Naive thymus-derived CD4-positive, alpha-beta T cell (primary cell): ENCODE data around the gene CCBE1. TPM values are rescaled to one million over a fixed set of nuclear protein-coding genes. Genes with fewer than 3 reads are reported as not detected.

ENCODE experiments used
- ATAC-seq: fragments of 150-1000 bp; cut with Tn5 transposase; 2 replicates; pipeline ENCODE4 v1.10.0; 2021; ENCODE audit warnings: mild to moderate bottlenecking, moderate library complexity
- CTCF ChIA-PET: fragments of 350-600 bp; sonication (Branson Sonifier 250); formaldehyde crosslinking; loops from one replicate; lab custom pipeline; 2021; ENCODE audit warnings: antibody characterized with exemption; lab: Charles Lee
- POLR2A ChIA-PET: fragments of 350-600 bp; sonication (Branson Sonifier 250); formaldehyde crosslinking; loops from one replicate; lab custom pipeline; 2021; ENCODE audit warnings: antibody characterized with exemption, inconsistent platforms; lab: Charles Lee
- DNase-seq, 9 donors: peaks; one replicate each; pipeline versions ENCODE4 v3.0.0 to v3.0.0-alpha.2; 2020 to 2022; ENCODE audit warnings: mixed read lengths in 1 of 9
- H3K27ac ChIP-seq: one replicate; pipeline ENCODE4 v1.7.0; 2013; ENCODE audit warnings: mild to moderate bottlenecking, low read depth, low read length, moderate library complexity
- H3K27me3 ChIP-seq, 2 donors: one replicate each; pipeline ENCODE4 v1.7.0; 2013; ENCODE audit warnings: low read length in 2 of 2, mild to moderate bottlenecking in 2 of 2, moderate library complexity in 2 of 2; ENCODE audit not compliant: control insufficient read depth in 2 of 2, insufficient read depth in 2 of 2
- H3K36me3 ChIP-seq, 3 experiments: 1 replicate in 2 of 3; 2 replicates in 1 of 3; pipeline ENCODE4 v1.7.0; 2013; ENCODE audit warnings: low read length in 3 of 3, mild to moderate bottlenecking in 3 of 3, moderate library complexity in 1 of 3; ENCODE audit not compliant: insufficient read depth in 3 of 3, control insufficient read depth in 2 of 3
- H3K4me1 ChIP-seq, 2 donors: one replicate each; pipeline ENCODE4 v1.7.0; 2013; ENCODE audit warnings: low read length in 2 of 2, mild to moderate bottlenecking in 2 of 2, moderate library complexity in 1 of 2; ENCODE audit not compliant: control insufficient read depth in 2 of 2, insufficient read depth in 2 of 2
- H3K4me3 ChIP-seq: 2 replicates; pipeline ENCODE4 v1.7.0; 2013; ENCODE audit warnings: mild to moderate bottlenecking, low read length
- H3K9me3 ChIP-seq, 3 experiments: 1 replicate in 2 of 3; 2 replicates in 1 of 3; pipeline ENCODE4 v1.7.0; 2013; ENCODE audit warnings: low read length in 3 of 3; ENCODE audit not compliant: control insufficient read depth in 2 of 3
- H3K27ac Mint-ChIP-seq, 9 donors: one replicate each; pipeline ENCODE4 v1.8.0; 2020 to 2022; ENCODE audit warnings: mixed read lengths in 9 of 9, mild to moderate bottlenecking in 8 of 9, moderate library complexity in 5 of 9, inconsistent platforms in 2 of 9
- H3K27me3 Mint-ChIP-seq, 5 donors: one replicate each; pipeline ENCODE4 v1.8.0; 2021 to 2022; ENCODE audit warnings: mixed read lengths in 5 of 5, mild to moderate bottlenecking in 1 of 5
- H3K36me3 Mint-ChIP-seq, 5 donors: one replicate each; pipeline ENCODE4 v1.8.0; 2020 to 2022; ENCODE audit warnings: mixed read lengths in 5 of 5, mild to moderate bottlenecking in 3 of 5, inconsistent platforms in 1 of 5
- H3K4me1 Mint-ChIP-seq, 7 donors: one replicate each; pipeline ENCODE4 v1.8.0; 2020 to 2022; ENCODE audit warnings: mixed read lengths in 7 of 7, mild to moderate bottlenecking in 3 of 7, inconsistent platforms in 1 of 7
- H3K4me3 Mint-ChIP-seq, 10 donors: one replicate each; pipeline ENCODE4 v1.8.0; 2020 to 2022; ENCODE audit warnings: mild to moderate bottlenecking in 10 of 10, mixed read lengths in 10 of 10, moderate library complexity in 6 of 10, inconsistent platforms in 2 of 10
- H3K9me3 Mint-ChIP-seq, 11 donors: one replicate each; pipeline ENCODE4 v1.8.0; 2020 to 2022; ENCODE audit warnings: mixed read lengths in 11 of 11, mild to moderate bottlenecking in 4 of 11, inconsistent platforms in 1 of 11, moderate library complexity in 1 of 11
- intact Hi-C, 2 donors: fragments of 100-400 bp; cut with micrococcal nuclease; formaldehyde crosslinking; loops; one replicate each; pipeline ENCODE4 v1.15.1; 2023
- polyA plus RNA-seq, 2 donors: library from polyadenylated mRNA; unstranded; fragments of 300-500 nt; fragmentation: Illumina TruSeq; gene quantifications; one replicate each; pipeline ENCODE4 v1.2.3, GENCODE V29; 2021
- total RNA-seq, 6 experiments: library from RNA in 5 of 6; stranded (reverse) in 5 of 6; gene quantifications; 1 replicate in 5 of 6; 2 replicates in 1 of 6; pipeline ENCODE4 v1.2.3 and lab custom pipeline; 2021 to 2026

CCBE1 gene
- total and polyA plus RNA-seq, 7 experiments from 2014 or later: not detected

DNA sequence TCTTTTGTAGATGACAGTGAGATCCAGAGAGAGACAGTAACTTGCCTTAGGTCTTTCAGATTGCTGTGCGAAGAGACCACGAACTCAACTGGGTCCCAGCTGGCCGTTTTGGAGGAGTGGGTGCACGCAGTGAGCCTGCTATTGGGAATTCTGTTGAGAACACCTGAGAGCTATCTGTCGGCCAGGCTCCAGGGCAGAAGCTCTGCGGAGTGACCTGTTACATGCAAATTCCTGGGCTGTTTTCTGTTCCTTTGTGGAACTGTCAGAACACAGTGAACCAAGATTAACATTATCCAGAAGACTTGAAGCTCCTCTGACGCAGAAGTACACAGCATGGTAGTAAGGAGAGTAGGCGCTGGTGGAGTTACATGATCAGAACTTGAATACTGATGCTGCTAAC, 238.6 kb downstream of the CCBE1 start:
- no peaks in the 10 kb centered on the region for H3K9me3 ChIP-seq
- Mint-ChIP-seq H3K36me3 (no peaks in the 10 kb centered on the region), H3K4me1 (no peaks in the 10 kb centered on the region), H3K27me3 (peaks cover 2 to 19% (median 5%) of the 10 kb centered on the region in 5 donors), H3K27ac (no peak overlapping the region), H3K9me3 (no peaks in the 10 kb centered on the region), H3K4me3 (no peak overlapping the region)
- no peaks in the 10 kb centered on the region for H3K4me1 ChIP-seq
- H3K27me3 ChIP-seq: no peaks in the 10 kb centered on the region
- DNase-seq (no peak), ATAC-seq (no peak)
- no peak overlapping the region for H3K27ac ChIP-seq
- ChIA-PET CTCF (no interaction called here), POLR2A (no interaction called here)
- H3K36me3 ChIP-seq: no peaks in the 10 kb centered on the region
- no peak overlapping the region for H3K4me3 ChIP-seq
- intact Hi-C loops: loop anchor here in 1 of 2 donors (5.0 kb wide), 1 partner anchor 1089 kb away; no protein-coding TSS in a partner anchor

GRCh38 chr18:59456657-59457056, 240.6 kb downstream of the CCBE1 start:
- Mint-ChIP-seq H3K4me3 (no peak overlapping the region), H3K9me3 (peaks cover 0 to 2% (median 0%) of the 10 kb centered on the region in 11 donors), H3K4me1 (no peaks in the 10 kb centered on the region), H3K27me3 (peaks cover 2 to 16% (median 14%) of the 10 kb centered on the region in 5 donors), H3K36me3 (no peaks in the 10 kb centered on the region), H3K27ac (no peak overlapping the region)
- H3K4me1 ChIP-seq: no peaks in the 10 kb centered on the region
- ChIA-PET POLR2A (no interaction called here), CTCF (no interaction called here)
- intact Hi-C loops: loop anchor here in 1 of 2 donors (5.0 kb wide), 1 partner anchor 1091 kb away; no protein-coding TSS in a partner anchor
- DNase-seq (no peak), ATAC-seq (no peak)
- no peaks in the 10 kb centered on the region for H3K27me3 ChIP-seq
- H3K9me3 ChIP-seq: no peaks in the 10 kb centered on the region
- H3K36me3 ChIP-seq: no peaks in the 10 kb centered on the region
- H3K4me3 ChIP-seq: no peak overlapping the region
- H3K27ac ChIP-seq: no peak overlapping the region

GRCh38 chr18:59455728-59456276, 241.4 kb downstream of the CCBE1 start:
- H3K4me3 Mint-ChIP-seq: no peak overlapping the region
- no peaks in the 10 kb centered on the region for H3K4me1 Mint-ChIP-seq
- no peak for ATAC-seq
- no peak for DNase-seq
- H3K36me3 Mint-ChIP-seq: no peaks in the 10 kb centered on the region
- POLR2A ChIA-PET: no interaction called here
- H3K27ac Mint-ChIP-seq: no peak overlapping the region
- Histone ChIP-seq H3K4me3 (no peak overlapping the region), H3K9me3 (no peaks in the 10 kb centered on the region), H3K4me1 (no peaks in the 10 kb centered on the region), H3K27ac (no peak overlapping the region), H3K36me3 (no peaks in the 10 kb centered on the region), H3K27me3 (no peaks in the 10 kb centered on the region)
- H3K9me3 Mint-ChIP-seq: peaks cover 0 to 2% (median 0%) of the 10 kb centered on the region in 11 donors
- H3K27me3 Mint-ChIP-seq: peaks cover 2 to 14% (median 10%) of the 10 kb centered on the region in 5 donors
- intact Hi-C loops: loop anchor here in 1 of 2 donors (5.0 kb wide), 1 partner anchor 1091 kb away; no protein-coding TSS in a partner anchor
- CTCF ChIA-PET: no interaction called here

- Mint-ChIP-seq H3K36me3 (no peaks in the 10 kb centered on the region), H3K9me3 (peaks cover 0 to 2% (median 0%) of the 10 kb centered on the region in 11 donors), H3K4me3 (no peak overlapping the region), H3K4me1 (no peaks in the 10 kb centered on the region), H3K27me3 (peaks cover 2 to 14% (median 10%) of the 10 kb centered on the region in 5 donors), H3K27ac (no peak overlapping the region)
- CTCF ChIA-PET: no interaction called here
- ATAC-seq (no peak), DNase-seq (no peak)
- POLR2A ChIA-PET: no interaction called here
- H3K4me3 ChIP-seq: no peak overlapping the region
- no peaks in the 10 kb centered on the region for H3K27me3 ChIP-seq
- H3K4me1 ChIP-seq: no peaks in the 10 kb centered on the region
- H3K36me3 ChIP-seq: no peaks in the 10 kb centered on the region
- intact Hi-C loops: loop anchor here in 1 of 2 donors (5.0 kb wide), 1 partner anchor 1092 kb away; no protein-coding TSS in a partner anchor
- no peak overlapping the region for H3K27ac ChIP-seq
- no peaks in the 10 kb centered on the region for H3K9me3 ChIP-seq
These were observed 242.1 kb downstream of the CCBE1 start for GRCh38 chr18:59454909-59455727.

DNA sequence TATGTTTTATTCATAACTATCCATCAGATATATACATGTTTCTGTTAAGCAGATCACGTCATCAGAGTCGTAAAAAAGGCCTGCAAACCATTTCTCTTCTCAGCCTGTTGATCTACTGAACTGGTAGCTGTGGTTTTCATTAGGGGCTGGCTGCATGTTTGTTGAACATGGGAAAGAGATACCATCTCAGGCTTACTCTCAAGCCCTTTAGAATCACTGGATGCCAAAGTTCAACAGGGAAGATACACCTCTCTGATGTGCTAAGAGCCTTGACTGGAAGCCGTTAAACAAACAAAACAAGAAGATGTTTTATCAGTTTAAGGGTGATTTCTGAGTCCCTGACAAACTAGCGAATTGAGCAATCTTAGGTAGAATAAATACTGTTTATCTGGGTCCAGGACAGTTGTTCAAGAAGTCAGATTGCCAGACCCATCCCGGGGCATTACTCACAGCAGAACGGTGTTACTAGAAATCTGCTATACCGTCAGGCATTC, 243.7 kb downstream of the CCBE1 start:
- Mint-ChIP-seq H3K27ac (peak overlapping the region in 1 of 9 donors; percentile 20), H3K9me3 (peaks cover 0 to 2% (median 0%) of the 10 kb centered on the region in 11 donors), H3K36me3 (no peaks in the 10 kb centered on the region), H3K4me3 (no peak overlapping the region), H3K4me1 (no peaks in the 10 kb centered on the region), H3K27me3 (peaks cover 0 to 13% (median 12%) of the 10 kb centered on the region in 5 donors)
- Histone ChIP-seq H3K36me3 (no peaks in the 10 kb centered on the region), H3K4me1 (no peaks in the 10 kb centered on the region), H3K4me3 (no peak overlapping the region), H3K9me3 (no peaks in the 10 kb centered on the region), H3K27me3 (no peaks in the 10 kb centered on the region), H3K27ac (no peak overlapping the region)
- ATAC-seq (no peak), DNase-seq (no peak)
- ChIA-PET CTCF (no interaction called here), POLR2A (no interaction called here)
- intact Hi-C loops: no loop called here

DNA sequence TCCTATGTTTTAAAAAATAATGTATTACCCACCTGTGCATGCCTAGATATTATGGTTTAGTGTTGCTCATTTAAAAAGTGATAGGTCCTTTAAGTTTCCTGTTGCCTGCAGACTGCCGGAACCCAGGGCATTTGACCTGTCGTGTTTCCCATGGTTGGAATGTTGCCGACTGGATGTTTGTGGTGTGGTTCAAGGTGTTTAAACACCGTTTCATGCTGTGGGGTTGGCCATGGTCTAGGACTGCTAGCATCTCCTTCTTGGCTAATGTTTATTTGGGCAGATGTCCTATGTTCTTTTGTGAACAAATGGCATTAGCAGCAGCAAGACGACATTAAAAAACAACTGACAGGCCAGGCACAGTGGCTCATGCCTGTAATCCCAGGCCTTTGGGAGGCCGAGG, 245.3 kb downstream of the CCBE1 start:
- H3K9me3 Mint-ChIP-seq: peaks cover 0 to 4% (median 0%) of the 10 kb centered on the region in 11 donors
- peak overlapping the region in 1 of 9 donors; percentile 4 for H3K27ac Mint-ChIP-seq
- H3K9me3 ChIP-seq: no peaks in the 10 kb centered on the region
- ChIA-PET POLR2A (no interaction called here), CTCF (no interaction called here)
- no peaks in the 10 kb centered on the region for H3K4me1 Mint-ChIP-seq
- no peaks in the 10 kb centered on the region for H3K4me1 ChIP-seq
- no peak overlapping the region for H3K4me3 Mint-ChIP-seq
- H3K27me3 ChIP-seq: no peaks in the 10 kb centered on the region
- intact Hi-C loops: no loop called here
- ATAC-seq: no peak
- peaks cover 0 to 12% (median 4%) of the 10 kb centered on the region in 5 donors for H3K27me3 Mint-ChIP-seq
- no peak for DNase-seq
- H3K36me3 ChIP-seq: no peaks in the 10 kb centered on the region
- H3K4me3 ChIP-seq: no peak overlapping the region
- no peaks in the 10 kb centered on the region for H3K36me3 Mint-ChIP-seq
- no peak overlapping the region for H3K27ac ChIP-seq
